HG03432 (cell line): ENCODE results near the gene ROBO2.

ENCODE experiments used
- ATAC-seq: cut with Tn5 transposase; IDR thresholded peaks from one replicate; pipeline ENCODE4 v1.9.1; 2021; ENCODE audit warnings: mild to moderate bottlenecking, moderate library complexity; ENCODE audit not compliant: unreplicated experiment

ROBO2 gene

DNA sequence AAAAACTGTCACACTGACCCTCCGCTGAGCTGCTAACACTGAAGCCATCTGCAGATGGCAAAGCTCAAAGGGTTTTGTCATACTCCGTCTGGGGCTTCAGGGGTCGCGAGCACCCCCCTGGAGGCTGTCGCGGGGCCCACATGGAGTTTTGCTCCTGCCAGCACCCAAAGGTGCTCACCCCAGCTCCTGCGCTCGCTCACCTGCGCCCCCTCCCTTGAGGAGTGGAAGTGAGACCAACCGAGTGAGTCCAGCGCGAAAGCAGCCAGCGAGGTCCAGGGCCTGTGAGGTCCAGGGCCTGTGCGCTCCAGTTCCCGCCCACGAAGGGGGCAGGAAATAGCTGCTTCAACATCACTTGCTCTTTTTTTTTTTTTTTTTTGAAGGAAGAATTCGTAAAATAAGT, 208.5 kb downstream of the ROBO2 start:
- no peak for ATAC-seq

DNA sequence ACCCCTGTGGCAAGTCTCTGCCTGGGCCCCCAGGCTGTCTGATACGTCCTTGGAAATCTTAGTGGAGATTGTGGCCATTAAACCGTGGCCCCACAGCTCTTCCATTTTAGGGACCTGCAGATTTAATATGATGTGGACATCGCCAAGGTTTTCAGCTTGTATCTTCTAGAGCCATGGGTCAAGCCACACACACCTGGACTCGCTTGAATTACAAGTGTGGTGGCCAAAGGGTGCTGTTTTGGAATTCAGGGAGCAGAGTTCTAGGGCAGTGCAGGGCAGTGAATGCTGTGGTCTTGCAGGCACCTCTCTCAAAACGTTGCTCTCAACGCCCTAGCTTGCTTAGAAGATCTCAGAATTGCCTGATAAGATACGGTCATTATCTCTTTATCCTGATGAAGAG, 211.2 kb downstream of the ROBO2 start:
- no peak for ATAC-seq

DNA sequence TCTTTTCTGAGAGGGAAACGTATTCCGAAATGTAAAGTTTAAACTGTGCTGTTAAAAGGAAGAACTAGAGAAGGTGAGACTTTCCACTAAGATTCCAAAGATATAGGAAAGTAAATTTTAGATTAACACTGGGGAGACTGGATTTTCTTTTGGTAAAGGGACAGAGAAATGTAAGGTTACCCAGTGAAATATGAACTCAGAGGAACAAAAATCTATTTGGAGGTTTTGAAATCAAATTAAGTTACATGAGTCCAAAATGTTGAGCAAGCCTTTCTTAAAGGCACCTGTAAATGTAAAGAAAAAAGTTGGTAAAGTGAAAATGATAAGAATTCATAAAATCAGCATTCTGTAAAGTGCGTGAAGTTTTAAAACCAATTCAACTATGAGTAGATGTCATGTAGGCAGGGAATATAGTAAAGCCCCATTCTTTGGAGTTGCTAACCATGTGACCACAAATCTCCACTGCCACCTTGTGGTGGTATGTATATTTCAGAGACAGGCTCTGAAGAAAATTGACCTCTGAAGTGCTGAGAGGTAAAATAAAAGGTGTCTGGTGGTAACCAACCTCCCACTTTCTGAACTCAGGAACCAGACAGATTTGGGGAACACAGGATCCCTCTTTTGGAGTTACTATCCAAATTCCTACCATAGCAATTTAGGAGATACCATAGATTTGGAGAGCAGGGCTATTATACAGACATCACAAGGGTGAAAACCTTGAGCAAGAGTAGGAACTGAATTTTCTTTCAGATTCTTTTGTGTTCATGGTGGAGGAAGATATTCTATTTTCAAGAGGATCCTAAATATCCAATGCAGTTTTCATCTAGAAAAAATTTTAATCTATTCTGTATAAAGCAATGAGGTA, 215.3 kb downstream of the ROBO2 start:
- peak; percentile 91 for ATAC-seq

DNA sequence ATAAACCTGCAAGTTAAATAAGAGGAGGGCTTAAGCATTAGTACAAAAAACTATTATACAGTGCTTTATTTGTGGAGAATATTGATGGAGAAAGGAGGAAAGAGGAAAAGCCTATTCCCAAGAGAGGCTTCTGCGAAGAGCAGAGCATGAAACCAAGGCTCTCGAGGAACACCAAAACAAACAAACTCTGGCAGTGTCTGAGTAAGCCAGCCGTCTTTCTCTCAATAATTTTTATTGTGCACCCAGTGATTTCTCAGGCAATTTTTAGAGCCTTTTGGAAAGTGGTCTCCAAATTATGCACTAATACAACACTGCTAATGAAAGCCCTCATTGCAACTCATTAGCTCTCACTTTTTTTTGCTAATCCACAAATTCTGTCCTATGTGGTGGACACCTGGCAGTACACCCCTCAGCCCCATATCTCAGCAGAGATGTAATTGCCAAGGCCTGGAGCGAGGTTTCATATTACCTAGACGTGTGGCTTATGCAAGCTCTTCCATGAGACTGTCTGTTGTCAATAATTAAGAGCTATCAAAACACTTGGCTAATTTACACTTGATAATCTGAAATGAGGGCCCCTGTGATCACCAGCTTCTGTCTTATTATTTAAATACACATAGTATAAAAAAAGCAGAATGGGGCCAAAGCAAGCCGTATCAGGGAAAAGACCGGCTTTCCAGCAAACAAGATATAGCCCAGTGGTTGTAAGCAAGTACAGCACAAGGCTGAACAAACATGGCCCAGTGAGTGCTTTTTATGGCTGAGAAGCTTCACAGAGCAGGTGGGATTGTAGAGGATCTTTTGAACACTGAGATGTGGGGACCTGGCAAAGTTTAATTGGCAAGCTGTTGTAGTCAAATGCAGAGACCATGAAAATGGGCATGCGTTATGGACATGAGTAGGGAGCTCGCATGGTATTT, 216.9 kb downstream of the ROBO2 start:
- ATAC-seq = no peak

DNA sequence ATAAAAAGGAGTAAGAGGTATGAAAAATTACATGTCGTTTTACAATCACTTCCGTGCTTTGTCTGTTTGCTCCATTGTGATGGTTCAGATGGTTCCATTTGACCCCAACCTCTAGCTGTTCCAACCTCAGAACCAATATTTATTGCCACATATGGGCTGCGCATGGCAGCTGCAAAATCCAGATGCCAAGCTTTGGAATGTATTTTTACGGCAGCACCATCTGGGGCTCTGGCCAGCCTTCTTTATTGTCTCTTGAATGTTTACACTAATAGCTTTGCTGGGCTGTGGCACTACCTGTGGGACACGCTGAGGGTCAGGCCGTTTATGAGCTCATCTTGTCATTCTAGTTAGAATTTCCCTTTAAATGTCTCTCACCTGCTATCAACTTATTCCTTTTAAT, 219.8 kb downstream of the ROBO2 start:
- ATAC-seq = no peak

DNA sequence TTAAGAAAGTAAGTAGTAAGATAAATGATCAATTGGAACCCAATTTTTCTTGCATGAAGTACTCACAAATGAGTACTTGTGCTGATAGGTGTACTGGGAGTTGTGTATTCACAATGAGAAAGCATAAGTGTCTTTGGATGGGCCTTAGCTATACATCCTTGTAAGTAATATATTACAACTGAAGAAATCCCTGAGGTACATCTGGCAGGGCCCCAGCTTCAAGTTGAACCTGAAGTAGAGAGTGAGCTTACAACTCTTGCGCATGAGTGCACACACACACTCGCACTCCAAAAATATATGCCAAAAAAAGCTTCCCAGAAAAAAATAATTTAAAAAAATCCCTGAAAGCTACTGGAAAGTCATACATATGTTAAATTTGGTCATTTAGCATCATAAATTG, 222.5 kb downstream of the ROBO2 start:
- ATAC-seq = no peak

DNA sequence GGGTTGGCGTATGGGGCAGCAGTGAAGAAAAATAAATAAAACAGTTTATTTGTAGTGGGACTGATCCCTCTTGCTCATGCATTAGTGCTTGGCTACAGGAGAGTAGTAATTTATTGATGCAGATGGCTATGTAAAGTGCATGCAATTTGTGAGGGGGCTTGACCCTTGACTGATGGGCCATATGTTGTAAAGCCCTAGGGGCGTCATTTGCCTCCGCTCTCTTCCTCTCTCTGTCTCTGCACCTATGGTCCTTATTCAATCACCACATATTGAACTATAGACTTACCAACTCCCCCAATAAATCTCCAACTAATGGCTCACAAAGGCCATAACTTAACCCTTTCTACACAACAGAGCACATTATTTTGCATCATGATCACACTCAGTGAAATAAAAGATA, 227.7 kb downstream of the ROBO2 start:
- ATAC-seq = no peak

DNA sequence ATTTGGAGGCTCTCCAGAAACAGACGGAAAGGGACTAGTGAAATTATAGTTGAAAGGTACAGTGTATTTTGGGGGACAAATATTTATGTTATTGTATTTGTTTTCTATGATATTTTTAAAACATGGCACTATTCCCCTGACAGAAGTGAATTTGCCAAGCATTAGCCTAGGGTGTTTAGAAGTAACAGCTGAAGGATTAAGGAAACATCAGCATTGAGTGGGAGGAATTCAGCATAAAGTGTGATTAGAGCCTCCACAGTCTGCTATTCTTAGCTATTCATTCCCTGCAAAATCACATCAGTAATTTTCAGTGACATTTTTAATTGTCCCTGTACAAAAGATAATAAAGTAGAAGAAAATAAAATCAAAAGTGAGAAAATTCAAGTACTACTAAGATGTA, 231.4 kb downstream of the ROBO2 start:
- ATAC-seq = no peak

DNA sequence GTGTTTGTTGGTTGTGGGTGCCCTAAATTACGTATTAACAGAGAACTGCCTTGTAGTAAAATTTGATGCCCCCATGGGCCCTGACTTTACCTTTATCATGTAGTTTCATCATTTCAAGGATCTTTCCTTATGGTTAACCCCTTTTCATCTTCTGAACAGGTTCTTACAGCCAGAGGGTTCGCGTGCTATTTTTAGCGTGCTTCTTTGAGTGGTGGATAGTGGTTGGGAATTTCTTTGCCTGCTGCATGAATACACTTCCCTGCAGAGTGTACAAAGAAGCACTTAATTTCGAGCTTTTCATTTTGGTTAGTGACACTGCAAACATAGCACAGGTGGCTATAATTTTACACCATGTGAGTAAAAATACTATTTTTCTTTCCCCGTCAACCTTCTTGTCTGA, 231.8 kb downstream of the ROBO2 start:
- ATAC-seq = no peak

DNA sequence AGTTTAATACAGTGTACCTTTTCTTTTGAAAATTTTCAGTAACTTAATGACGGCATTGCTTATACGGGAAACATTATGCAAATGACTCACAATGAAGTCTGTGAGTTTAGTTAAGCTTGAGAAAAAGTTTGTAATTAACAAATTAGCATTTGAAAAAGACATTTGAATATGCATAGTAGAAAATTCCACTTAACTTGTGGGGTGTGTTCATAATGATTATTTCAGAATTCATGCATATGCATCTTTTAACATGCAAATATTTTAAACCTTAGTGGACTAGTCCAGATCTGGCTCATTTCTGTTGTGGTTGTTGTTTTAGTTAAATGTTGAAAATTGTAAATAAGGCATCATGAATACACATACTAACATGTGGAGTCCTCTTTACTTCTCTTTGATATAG, 239.4 kb downstream of the ROBO2 start:
- no peak for ATAC-seq

DNA sequence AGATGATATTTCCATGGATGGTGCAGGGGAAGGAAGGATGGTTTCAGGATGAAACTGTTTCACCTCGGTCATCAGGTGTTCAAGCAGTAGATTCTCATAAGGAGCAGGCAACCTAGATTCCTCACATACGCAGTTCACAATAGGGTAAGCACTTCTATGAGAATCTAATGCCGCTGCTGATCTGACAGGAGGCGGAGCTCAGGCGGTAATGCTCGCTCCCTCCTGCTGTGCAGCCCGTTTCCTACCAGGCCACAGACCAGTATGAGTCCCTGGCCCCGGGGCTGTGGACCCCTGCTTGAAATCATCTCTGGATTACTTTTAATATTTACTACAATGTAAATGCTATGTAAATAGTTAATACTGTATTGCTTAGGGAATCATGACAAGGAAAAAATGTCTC, 241.8 kb downstream of the ROBO2 start:
- ATAC-seq = no peak

DNA sequence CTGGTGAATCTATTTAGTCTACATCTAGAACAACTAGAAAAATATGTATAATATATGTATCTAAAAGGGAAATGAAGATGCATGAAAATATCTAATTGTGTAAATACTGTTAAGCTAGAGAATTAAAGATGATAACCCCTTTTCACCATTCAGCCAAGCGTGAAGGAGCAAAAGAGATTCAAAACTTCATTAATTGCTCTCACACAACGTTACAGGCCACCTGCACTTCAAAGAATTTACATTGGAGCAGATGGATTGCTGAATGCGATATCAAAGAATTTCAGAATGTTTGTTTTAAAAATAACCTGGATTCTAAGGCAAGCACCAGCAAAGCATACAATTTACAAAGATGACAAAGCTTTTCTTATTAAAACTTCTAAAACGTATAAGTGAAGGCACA, 243.2 kb downstream of the ROBO2 start:
- no peak for ATAC-seq

DNA sequence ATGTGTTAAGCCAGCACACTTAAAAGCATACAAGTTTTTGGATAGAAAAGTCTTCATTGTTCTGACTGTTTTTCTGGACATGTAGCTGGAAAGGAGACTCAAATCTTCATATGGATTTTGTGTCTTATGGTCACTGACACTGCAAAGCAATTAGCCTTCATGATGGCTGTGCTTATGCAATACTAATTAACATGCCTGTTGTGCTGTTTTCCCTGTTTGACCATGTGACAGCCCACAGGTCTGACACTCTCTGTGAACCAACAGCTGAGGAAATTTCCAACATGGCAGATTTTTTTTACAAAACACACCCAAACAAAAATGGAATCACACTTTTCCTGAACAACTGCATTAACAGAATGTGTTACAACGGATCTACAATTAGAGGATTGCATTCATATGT, 248.4 kb downstream of the ROBO2 start:
- ATAC-seq = no peak

DNA sequence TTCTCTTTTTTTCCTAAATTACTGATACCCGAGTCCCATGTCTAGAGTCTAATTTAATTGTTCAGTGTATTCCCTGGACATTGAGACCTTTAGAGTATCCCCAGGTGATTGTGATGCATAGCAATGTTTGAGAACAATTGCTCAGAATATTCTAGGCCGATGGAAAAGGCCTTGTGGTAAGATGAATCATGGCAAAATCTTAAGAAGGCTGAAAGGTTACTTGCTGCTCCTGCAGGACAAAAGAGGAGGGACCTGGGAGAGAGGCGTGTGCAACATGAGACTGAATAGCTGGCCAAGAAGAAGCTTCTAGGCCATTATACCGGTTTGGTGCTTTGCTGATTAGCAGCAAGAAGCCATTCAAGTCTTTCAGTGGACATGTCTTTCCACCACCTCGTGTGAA, 256.6 kb downstream of the ROBO2 start:
- ATAC-seq = no peak

DNA sequence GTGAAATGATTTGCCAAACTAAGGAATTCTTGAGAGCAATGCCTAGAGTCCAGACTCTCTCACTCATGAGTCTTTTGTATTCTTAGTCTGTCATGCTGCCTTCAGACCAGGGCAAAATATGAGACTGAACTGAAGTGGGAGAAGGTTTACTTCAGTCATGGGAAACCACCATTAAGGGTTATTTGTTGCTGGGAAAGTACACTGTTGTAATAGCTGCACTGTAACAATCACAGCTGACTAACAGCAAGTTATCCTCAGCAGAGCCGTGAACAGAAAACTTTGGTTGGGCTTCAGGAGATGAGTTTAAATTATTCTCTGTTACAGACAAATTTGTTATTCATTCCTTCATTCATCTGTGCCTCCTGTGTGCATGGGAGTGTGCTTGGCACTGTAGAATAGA, 258.5 kb downstream of the ROBO2 start:
- peak; percentile 65 for ATAC-seq

DNA sequence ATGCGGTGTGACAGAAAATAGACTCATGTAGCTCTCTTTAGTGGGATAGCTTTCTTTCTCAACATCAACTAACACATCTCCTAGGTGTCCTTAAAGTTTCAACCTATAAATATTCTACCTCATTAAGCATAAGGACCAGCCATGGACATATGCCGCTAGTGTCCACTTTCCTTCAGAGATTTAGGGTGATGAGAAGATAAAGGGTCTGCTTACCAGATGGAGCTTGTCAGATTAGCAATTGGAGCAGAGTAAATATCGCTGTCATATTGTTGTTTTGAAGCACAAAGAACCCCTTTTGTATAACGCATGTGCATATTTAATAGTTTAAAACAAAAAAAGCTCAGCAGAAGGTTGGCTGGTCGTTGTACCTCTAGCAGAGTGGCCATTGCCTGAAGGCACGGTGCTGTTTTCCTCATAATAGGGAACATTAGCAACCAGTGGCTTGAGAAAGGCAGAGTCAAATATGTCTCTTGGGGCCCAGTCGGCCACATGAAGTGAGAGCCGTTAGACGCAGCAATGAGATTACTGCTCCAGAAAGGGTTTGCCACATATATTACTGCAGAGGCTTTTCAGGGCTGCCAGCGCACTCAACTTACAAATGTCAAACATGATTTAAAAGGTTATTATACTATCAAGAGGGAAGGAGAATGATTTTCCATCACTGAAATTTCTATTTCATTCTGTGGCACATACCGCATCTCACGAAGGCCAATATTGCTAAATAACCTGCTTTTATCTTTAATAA, 264.2 kb downstream of the ROBO2 start:
- ATAC-seq = no peak

DNA sequence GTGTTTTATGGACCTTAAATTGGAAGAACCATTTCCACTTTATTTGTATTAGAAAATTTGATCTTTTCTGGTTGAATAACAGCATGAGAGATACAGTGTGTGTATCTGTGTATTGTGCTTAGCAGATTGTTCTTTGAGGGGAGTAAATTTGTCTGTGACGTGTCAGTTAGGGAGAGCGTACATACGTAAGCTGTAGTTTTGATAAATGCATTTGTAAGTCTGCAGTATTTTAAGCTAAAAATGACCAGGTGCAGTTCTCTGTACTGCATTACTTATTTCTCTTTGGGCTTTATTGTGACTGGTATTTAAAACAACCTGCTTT, 264.8 kb downstream of the ROBO2 start:
- no peak for ATAC-seq

DNA sequence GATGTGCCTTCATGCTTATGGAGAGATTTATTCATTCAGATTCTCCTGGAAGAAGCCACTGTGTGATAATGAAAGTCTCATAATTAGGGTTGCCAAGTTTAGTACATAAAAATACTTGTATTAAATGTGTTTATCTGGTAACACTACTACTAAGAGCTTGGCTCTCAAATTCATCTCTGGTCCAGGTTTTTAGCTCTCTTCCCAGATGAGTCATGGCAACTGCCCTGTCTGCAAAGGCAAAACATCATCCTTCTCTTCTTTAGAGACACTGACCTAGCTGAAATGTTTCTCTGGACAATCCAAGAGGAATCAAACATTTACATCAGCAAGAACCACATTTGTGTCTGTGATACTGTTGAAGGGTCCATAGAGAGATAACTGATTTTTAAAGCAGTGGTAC, 269.6 kb downstream of the ROBO2 start:
- ATAC-seq = no peak

DNA sequence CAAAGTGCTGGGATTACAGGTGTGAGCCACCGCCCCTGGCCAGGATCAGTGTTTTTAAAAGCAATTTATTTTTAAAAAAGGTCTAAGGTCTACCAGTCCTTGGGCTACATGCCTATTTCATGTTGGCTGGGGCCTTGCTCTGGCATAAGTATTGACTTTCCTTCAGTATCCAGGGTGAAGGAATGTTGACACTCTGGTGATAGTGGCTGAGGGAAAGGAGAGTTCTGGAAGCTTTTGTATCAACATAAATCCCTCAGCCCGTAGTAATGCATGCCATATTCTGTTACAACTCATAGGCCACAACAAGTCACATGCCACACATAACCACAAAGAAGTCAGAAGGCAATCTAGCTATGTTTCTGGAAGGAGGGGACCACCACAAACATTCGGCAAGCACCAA, 273.9 kb downstream of the ROBO2 start:
- ATAC-seq = no peak

DNA sequence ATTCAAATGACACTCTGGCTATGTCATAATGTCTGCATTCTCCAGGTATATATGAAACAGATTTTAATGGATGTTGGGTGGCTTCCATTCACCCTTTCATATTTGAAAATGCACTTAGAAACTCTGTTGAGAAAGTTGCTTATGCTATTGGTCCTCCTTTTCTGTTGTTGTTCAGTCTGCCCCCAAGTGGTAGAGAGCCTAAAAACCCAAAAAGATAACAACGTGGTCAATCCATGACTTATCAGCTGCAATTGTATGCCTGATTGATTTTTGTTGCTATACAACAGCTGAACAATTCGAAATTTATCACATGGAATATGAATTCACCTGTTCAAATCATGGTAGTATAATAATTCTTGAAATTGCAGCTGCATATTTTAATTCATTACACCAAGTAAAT, 279.8 kb downstream of the ROBO2 start:
- ATAC-seq = no peak

DNA sequence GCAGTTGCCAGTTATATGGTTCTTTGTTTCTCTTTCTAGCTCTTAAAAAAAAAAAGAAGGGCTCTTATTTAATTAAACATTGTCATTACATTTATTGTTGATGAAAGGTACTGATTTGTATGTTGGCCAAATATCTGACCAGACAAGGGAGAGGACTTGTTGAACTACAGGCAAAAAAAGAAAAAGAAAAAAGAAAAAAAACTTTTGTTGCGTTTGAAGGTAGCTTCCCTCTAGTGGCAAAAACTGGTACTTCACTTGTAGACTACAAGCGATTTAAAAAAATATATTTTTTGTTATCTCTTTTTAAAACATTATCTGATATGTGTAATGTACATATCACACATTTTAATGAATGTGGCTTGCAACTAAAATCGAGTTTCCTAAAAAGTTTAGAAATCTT, 280.6 kb downstream of the ROBO2 start:
- no peak for ATAC-seq

DNA sequence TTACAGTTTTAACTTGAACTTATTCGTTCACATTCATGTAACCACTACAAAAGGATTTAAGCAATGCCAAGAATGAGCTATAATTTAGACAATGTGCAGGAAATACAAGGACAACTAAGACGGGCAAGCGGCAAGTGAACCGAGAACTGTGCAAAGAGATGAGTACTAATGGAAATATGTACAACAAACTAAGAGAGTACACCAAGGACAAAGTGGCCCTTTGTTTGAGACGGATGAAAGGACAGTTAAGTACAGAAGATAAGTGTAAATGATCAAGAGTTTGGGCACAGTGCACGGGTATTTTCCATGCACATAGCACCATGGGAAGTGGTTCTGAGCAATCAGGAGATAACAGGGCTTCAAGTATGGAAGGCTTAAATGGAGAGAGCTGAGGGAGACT, 281.7 kb downstream of the ROBO2 start:
- no peak for ATAC-seq
